Suprapubic skin (tissue), 4 donors: ENCODE results near the gene LHFPL6. TPM values are rescaled to one million over a fixed set of nuclear protein-coding genes. Genes with fewer than 3 reads are reported as not detected.

Experiments used
- DNase-seq, 2 donors: peaks; one replicate each; pipeline ENCODE4 v3.0.0-alpha.2; 2019; ENCODE audit warnings: low spot score in 2 of 2
- H3K27ac ChIP-seq: fragments of 200-600 bp; sonication (generic); one replicate; pipeline ENCODE4 v1.5.1; 2019
- H3K27me3 ChIP-seq: fragments of 200-600 bp; sonication (generic); one replicate; pipeline ENCODE4 v1.5.1; 2019
- H3K36me3 ChIP-seq: fragments of 200-600 bp; sonication (generic); one replicate; pipeline ENCODE4 v1.5.1; 2019
- H3K4me1 ChIP-seq: fragments of 200-600 bp; sonication (generic); one replicate; pipeline ENCODE4 v1.5.1; 2019
- H3K4me3 ChIP-seq: fragments of 200-600 bp; sonication (generic); one replicate; pipeline ENCODE4 v1.5.1; 2019; ENCODE audit warnings: mild to moderate bottlenecking
- H3K9me3 ChIP-seq: fragments of 200-600 bp; sonication (generic); one replicate; pipeline ENCODE4 v1.5.1; 2019
- CTCF ChIP-seq, 2 donors: fragments of 200-600 bp in 1 of 2; fragments of 450-650 bp in 1 of 2; sonication (generic) in 1 of 2; IDR thresholded peaks; one replicate each; pipeline ENCODE4 v1.5.1; 2016 to 2019; ENCODE audit warnings: antibody characterized with exemption in 2 of 2, mild to moderate bottlenecking in 1 of 2, moderate library complexity in 1 of 2
- EP300 ChIP-seq: sonication (generic); formaldehyde crosslinking; IDR thresholded peaks from one replicate; pipeline ENCODE4 v1.6.1; 2017; ENCODE audit warnings: antibody characterized with exemption
- POLR2A ChIP-seq, 2 donors: fragments of 450-650 bp; IDR thresholded peaks; one replicate each; pipeline ENCODE4 v1.6.1; 2017; ENCODE audit warnings: antibody characterized with exemption in 2 of 2, mild to moderate bottlenecking in 2 of 2, moderate library complexity in 2 of 2
- POLR2AphosphoS5 ChIP-seq, 3 donors: sonication (generic); formaldehyde crosslinking; IDR thresholded peaks; one replicate each; pipeline ENCODE4 v1.6.1; 2017; ENCODE audit warnings: antibody characterized with exemption in 3 of 3
- WGBS: methylation state at CpG from one replicate; pipeline ENCODE4 v1.1.5; 2018; 5-methylcytosine and 5-hydroxymethylcytosine counted together
- total RNA-seq, 4 donors: library from RNA; depleted of rRNA; stranded (reverse); fragments of >200 nt; gene quantifications; one replicate each; pipeline ENCODE4 v1.1.0, GENCODE V29; 2016

The LHFPL6 gene
- total RNA-seq, 4 donors from 2014 or later, result 10.6 to 21.0 (median 15.6) TPM

GRCh38 chr13:39326469-39327171 is 276.4 kb downstream of the LHFPL6 start:
- no peak for DNase-seq
- Histone ChIP-seq H3K27me3 (no peaks in the 10 kb centered on the region), H3K27ac (no peak overlapping the region), H3K9me3 (no peaks in the 10 kb centered on the region), H3K4me3 (no peak overlapping the region), H3K4me1 (no peaks in the 10 kb centered on the region), H3K36me3 (no peaks in the 10 kb centered on the region)
- TF ChIP-seq POLR2A (IDR thresholded peaks at IDR 0.05) (no peak), CTCF (IDR thresholded peaks at IDR 0.05) (no peak), POLR2AphosphoS5 (IDR thresholded peaks at IDR 0.05) (no peak), EP300 (no peak)
- 68% methylated on average over 4 of the region's 4 CpGs for WGBS

- DNase-seq, result no peak
- WGBS, result 93% methylated on average over 4 of the region's 4 CpGs
- Histone ChIP-seq H3K4me3 (no peak overlapping the region), H3K27ac (no peak overlapping the region), H3K36me3 (no peaks in the 10 kb centered on the region), H3K9me3 (no peaks in the 10 kb centered on the region), H3K27me3 (no peaks in the 10 kb centered on the region), H3K4me1 (no peaks in the 10 kb centered on the region)
- TF ChIP-seq CTCF (IDR thresholded peaks at IDR 0.05) (no peak), POLR2A (IDR thresholded peaks at IDR 0.05) (no peak), POLR2AphosphoS5 (IDR thresholded peaks at IDR 0.05) (no peak), EP300 (no peak)
Observed at GRCh38 chr13:39324806-39325311, 278.1 kb downstream of the LHFPL6 start.

- H3K36me3 ChIP-seq, result no peaks in the 10 kb centered on the region
Observed at GRCh38 chr13:39322836-39323585, 280.0 kb downstream of the LHFPL6 start.

GRCh38 chr13:39321574-39321973 is 281.4 kb downstream of the LHFPL6 start:
- Histone ChIP-seq H3K27me3 (no peaks in the 10 kb centered on the region), H3K9me3 (no peaks in the 10 kb centered on the region), H3K4me3 (no peak overlapping the region), H3K36me3 (no peaks in the 10 kb centered on the region), H3K27ac (no peak overlapping the region), H3K4me1 (peaks cover 12% of the 10 kb centered on the region)
- 31% methylated on average over 1 of the region's 1 CpG for WGBS
- TF ChIP-seq POLR2A (IDR thresholded peaks at IDR 0.05) (no peak), POLR2AphosphoS5 (IDR thresholded peaks at IDR 0.05) (peak in 1 of 3 donors; percentile 72)
- peak in 1 of 2 donors; percentile 64 for DNase-seq

More at GRCh38 chr13:39322836-39323585, 280.0 kb downstream of the LHFPL6 start:
- TF ChIP-seq EP300, result no peak
- TF ChIP-seq POLR2A (IDR thresholded peaks at IDR 0.05), result no peak
- no peak for TF ChIP-seq POLR2AphosphoS5 (IDR thresholded peaks at IDR 0.05)
- TF ChIP-seq CTCF (IDR thresholded peaks at IDR 0.05), result no peak
- 68% methylated on average over 3 of the region's 3 CpGs for WGBS
- Histone ChIP-seq H3K27ac (no peak overlapping the region), H3K4me1 (no peaks in the 10 kb centered on the region), H3K27me3 (no peaks in the 10 kb centered on the region), H3K9me3 (no peaks in the 10 kb centered on the region), H3K4me3 (no peak overlapping the region)
- DNase-seq, result no peak

GRCh38 chr13:39318161-39318560 is 284.8 kb downstream of the LHFPL6 start:
- Histone ChIP-seq H3K9me3 (no peaks in the 10 kb centered on the region), H3K36me3 (no peaks in the 10 kb centered on the region), H3K27ac (no peak overlapping the region), H3K27me3 (no peaks in the 10 kb centered on the region), H3K4me3 (no peak overlapping the region), H3K4me1 (peaks cover 14% of the 10 kb centered on the region)
- TF ChIP-seq POLR2AphosphoS5 (IDR thresholded peaks at IDR 0.05), result no peak
- no peak for TF ChIP-seq POLR2A (IDR thresholded peaks at IDR 0.05)
- no peak for TF ChIP-seq CTCF (IDR thresholded peaks at IDR 0.05)
- no peak for TF ChIP-seq EP300
- DNase-seq, result no peak
- 90% methylated on average over 1 of the region's 1 CpG for WGBS
